VCaP (cell line): ENCODE data around the gene NUDT1.

Experiments
- H3K27ac ChIP-seq: fragments of 450-650 bp; 2 replicates; pipeline ENCODE4 v1.5.1; 2017
- TF ChIP-seq, protein P1 (sequence below): fragments of 450-650 bp; conservative IDR thresholded peaks from 2 replicates; pipeline ENCODE4 v1.5.1; 2017; ENCODE audit warnings: mild to moderate bottlenecking, moderate library complexity

The NUDT1 gene

GRCh38 chr7:2225830-2226229, 16.2 kb upstream of the NUDT1 start:
- TF ChIP-seq, protein P1, sequence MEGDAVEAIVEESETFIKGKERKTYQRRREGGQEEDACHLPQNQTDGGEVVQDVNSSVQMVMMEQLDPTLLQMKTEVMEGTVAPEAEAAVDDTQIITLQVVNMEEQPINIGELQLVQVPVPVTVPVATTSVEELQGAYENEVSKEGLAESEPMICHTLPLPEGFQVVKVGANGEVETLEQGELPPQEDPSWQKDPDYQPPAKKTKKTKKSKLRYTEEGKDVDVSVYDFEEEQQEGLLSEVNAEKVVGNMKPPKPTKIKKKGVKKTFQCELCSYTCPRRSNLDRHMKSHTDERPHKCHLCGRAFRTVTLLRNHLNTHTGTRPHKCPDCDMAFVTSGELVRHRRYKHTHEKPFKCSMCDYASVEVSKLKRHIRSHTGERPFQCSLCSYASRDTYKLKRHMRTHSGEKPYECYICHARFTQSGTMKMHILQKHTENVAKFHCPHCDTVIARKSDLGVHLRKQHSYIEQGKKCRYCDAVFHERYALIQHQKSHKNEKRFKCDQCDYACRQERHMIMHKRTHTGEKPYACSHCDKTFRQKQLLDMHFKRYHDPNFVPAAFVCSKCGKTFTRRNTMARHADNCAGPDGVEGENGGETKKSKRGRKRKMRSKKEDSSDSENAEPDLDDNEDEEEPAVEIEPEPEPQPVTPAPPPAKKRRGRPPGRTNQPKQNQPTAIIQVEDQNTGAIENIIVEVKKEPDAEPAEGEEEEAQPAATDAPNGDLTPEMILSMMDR: no peak
- H3K27ac ChIP-seq: no peak overlapping the region

- TF ChIP-seq, protein P1: no peak
- H3K27ac ChIP-seq: no peak overlapping the region
These were observed 14.3 kb upstream of the NUDT1 start for GRCh38 chr7:2227699-2228098.

GRCh38 chr7:2228921-2229320, 13.1 kb upstream of the NUDT1 start:
- TF ChIP-seq, protein P1: no peak
- H3K27ac ChIP-seq: no peak overlapping the region

DNA sequence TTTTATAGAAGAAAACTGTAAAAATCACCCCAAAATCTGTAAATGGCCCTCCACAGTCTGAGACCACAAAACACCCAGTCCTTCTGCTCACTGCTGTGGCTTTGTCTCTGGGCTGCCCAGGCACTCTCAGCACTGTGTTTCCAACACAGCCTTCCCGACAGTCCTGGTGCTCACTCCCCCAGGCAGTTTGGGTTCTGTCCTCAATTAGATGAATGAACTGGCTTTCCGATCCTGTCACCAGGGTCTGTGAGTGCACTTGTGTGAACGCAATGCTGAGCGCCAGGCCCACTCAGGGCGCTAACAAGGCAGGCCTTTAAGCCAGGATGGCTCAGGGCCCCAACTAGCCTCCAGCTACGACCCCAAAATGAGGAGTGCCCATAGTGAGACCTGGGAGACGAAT, 12.6 kb upstream of the NUDT1 start:
- TF ChIP-seq, protein P1: no peak

GRCh38 chr7:2230226-2230625, 11.8 kb upstream of the NUDT1 start:
- TF ChIP-seq, protein P1: no peak
- no peak overlapping the region for H3K27ac ChIP-seq

More for the DNA sequence above, 12.6 kb upstream of the NUDT1 start:
- H3K27ac ChIP-seq: no peak overlapping the region

DNA sequence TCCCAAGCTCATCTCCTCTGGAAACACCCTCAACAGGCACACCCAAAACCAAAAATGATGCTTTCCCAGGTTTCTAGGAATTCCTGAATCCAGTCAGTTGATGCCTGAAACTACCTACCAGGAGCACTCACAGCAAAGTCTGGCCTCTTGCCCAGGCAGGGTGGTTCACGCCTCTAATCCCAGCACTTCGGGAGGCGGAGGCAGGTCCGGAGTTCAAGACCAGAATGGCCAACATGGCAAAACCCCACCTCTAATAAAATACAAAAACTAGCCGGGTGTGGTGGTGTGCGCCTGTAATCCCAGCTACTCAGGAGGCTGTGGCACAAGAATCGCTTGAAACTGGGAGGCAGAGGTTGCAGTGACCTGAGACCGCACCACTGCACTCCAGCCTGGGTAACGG, 11.1 kb upstream of the NUDT1 start:
- no peak overlapping the region for H3K27ac ChIP-seq
- TF ChIP-seq, protein P1: no peak

- TF ChIP-seq, protein P1: no peak
- peak overlapping the region; percentile 77; the same call in 1 of the 2 replicates for H3K27ac ChIP-seq
These were observed 9.8 kb upstream of the NUDT1 start for GRCh38 chr7:2231992-2232765.
